Liver (tissue), 9 donors: ENCODE results near the gene KCTD12. TPM values are rescaled to one million over a fixed set of nuclear protein-coding genes. Genes with fewer than 3 reads are reported as not detected.

Source experiments
- DNase-seq: peaks from one replicate; pipeline ENCODE4 v3.0.0-alpha.2; 2017; ENCODE audit warnings: low spot score
- H3K27ac ChIP-seq, 2 donors: one replicate each; pipeline ENCODE4 v1.7.0; 2013; ENCODE audit warnings: inconsistent platforms in 2 of 2, low read length in 2 of 2, control low read depth in 1 of 2, low read depth in 1 of 2, mild to moderate bottlenecking in 1 of 2
- H3K27me3 ChIP-seq, 4 donors: one replicate each; pipeline versions ENCODE4 v1.6.1 to v1.7.0; 2013; ENCODE audit warnings: low read length in 3 of 4, inconsistent platforms in 1 of 4, mild to moderate bottlenecking in 1 of 4, moderate library complexity in 1 of 4; ENCODE audit not compliant: control insufficient read depth in 4 of 4, insufficient read depth in 4 of 4
- H3K36me3 ChIP-seq, 4 donors: one replicate each; pipeline versions ENCODE4 v1.6.1 to v1.7.0; 2013; ENCODE audit warnings: low read length in 3 of 4, mild to moderate bottlenecking in 3 of 4, low read depth in 1 of 4, moderate library complexity in 1 of 4; ENCODE audit not compliant: control insufficient read depth in 4 of 4, insufficient read depth in 3 of 4
- H3K4me1 ChIP-seq, 4 donors: one replicate each; pipeline versions ENCODE4 v1.6.1 to v1.7.0; 2013; ENCODE audit warnings: low read length in 3 of 4, mild to moderate bottlenecking in 3 of 4, moderate library complexity in 1 of 4; ENCODE audit not compliant: control insufficient read depth in 4 of 4, insufficient read depth in 4 of 4
- H3K4me3 ChIP-seq, 3 donors: one replicate each; pipeline versions ENCODE4 v1.6.1 to v1.7.0; 2013; ENCODE audit warnings: low read length in 3 of 3, control low read depth in 1 of 3, low read depth in 1 of 3, mild to moderate bottlenecking in 1 of 3
- H3K9ac ChIP-seq, 2 donors: one replicate each; pipeline ENCODE4 v1.7.0; 2013; ENCODE audit warnings: low read length in 2 of 2, mild to moderate bottlenecking in 2 of 2, moderate library complexity in 2 of 2, control low read depth in 1 of 2, low read depth in 1 of 2
- H3K9me3 ChIP-seq, 4 donors: one replicate each; pipeline versions ENCODE4 v1.6.1 to v1.7.0; 2013; ENCODE audit warnings: low read length in 3 of 4; ENCODE audit not compliant: control insufficient read depth in 4 of 4
- EGR1 ChIP-seq, 2 donors: IDR thresholded peaks; 2 replicates each; pipeline ENCODE4 v1.6.1; 2016 to 2018; ENCODE audit warnings: antibody characterized with exemption in 2 of 2, low read depth in 2 of 2
- FOXA1 ChIP-seq: IDR thresholded peaks from 2 replicates; pipeline ENCODE4 v1.6.1; 2016; ENCODE audit warnings: antibody characterized with exemption
- FOXA2 ChIP-seq: IDR thresholded peaks from 2 replicates; pipeline ENCODE4 v1.6.1; 2016; ENCODE audit warnings: antibody characterized with exemption
- GABPA ChIP-seq, 2 donors: IDR thresholded peaks in 1 of 2; conservative IDR thresholded peaks in 1 of 2; 2 replicates each; pipeline ENCODE4 v1.6.1; 2016; ENCODE audit warnings: antibody characterized with exemption in 2 of 2, mild to moderate bottlenecking in 1 of 2, moderate library complexity in 1 of 2
- HNF4A ChIP-seq, 2 donors: conservative IDR thresholded peaks; 2 replicates each; pipeline ENCODE4 v1.6.1; 2016; ENCODE audit warnings: antibody characterized with exemption in 2 of 2, mild to moderate bottlenecking in 2 of 2
- HNF4G ChIP-seq: IDR thresholded peaks from 2 replicates; pipeline ENCODE4 v1.6.1; 2016; ENCODE audit warnings: antibody characterized with exemption
- JUND ChIP-seq, 2 donors: IDR thresholded peaks; 2 replicates each; pipeline ENCODE4 v1.6.1; 2016; ENCODE audit warnings: antibody characterized with exemption in 2 of 2
- NR2F2 ChIP-seq: IDR thresholded peaks from 2 replicates; pipeline ENCODE4 v1.6.1; 2016; ENCODE audit warnings: antibody characterized with exemption
- RAD21 ChIP-seq, 2 donors: IDR thresholded peaks; 2 replicates each; pipeline ENCODE4 v1.6.1; 2016; ENCODE audit warnings: antibody characterized with exemption in 2 of 2, mild to moderate bottlenecking in 2 of 2
- RXRA ChIP-seq, 2 donors: IDR thresholded peaks; 2 replicates each; pipeline ENCODE4 v1.6.1; 2017 to 2018; ENCODE audit warnings: antibody characterized with exemption in 2 of 2, mild to moderate bottlenecking in 1 of 2
- SP1 ChIP-seq: IDR thresholded peaks from 2 replicates; pipeline ENCODE4 v1.6.1; 2018; ENCODE audit warnings: antibody characterized with exemption, mild to moderate bottlenecking
- TAF1 ChIP-seq: conservative IDR thresholded peaks from 2 replicates; pipeline ENCODE4 v1.6.1; 2016; ENCODE audit warnings: antibody characterized with exemption, mild to moderate bottlenecking
- YY1 ChIP-seq: IDR thresholded peaks from 2 replicates; pipeline ENCODE4 v1.6.1; 2016; ENCODE audit warnings: antibody characterized with exemption, mild to moderate bottlenecking
- WGBS: extraction: QIAGEN DNeasy Blood & Tissue Kit; methylation state at CpG from one replicate; pipeline ENCODE4 v1.1.7; 2013; 5-methylcytosine and 5-hydroxymethylcytosine counted together
- polyA plus RNA-seq, 2 donors: library from polyadenylated mRNA; stranded (reverse) in 1 of 2; unstranded in 1 of 2; fragments of 200-250 nt in 1 of 2; fragments of >200 nt in 1 of 2; fragmentation: Nextera tagmentation in 1 of 2; extraction: Ambion mirVana in 1 of 2; gene quantifications; one replicate each; pipeline versions ENCODE4 v1.2.1 to v1.2.3, GENCODE V29; 2013 to 2015
- total RNA-seq, 2 donors: library from RNA; depleted of rRNA; stranded (reverse); fragments of >200 nt; gene quantifications; one replicate each; pipeline ENCODE4 v1.2.3, GENCODE V29; 2014
- TF ChIP-seq, protein P1 (sequence below): IDR thresholded peaks from 2 replicates; pipeline ENCODE4 v1.6.1; 2016; ENCODE audit warnings: antibody characterized with exemption
- TF ChIP-seq, protein P2 (sequence below): IDR thresholded peaks from 2 replicates; pipeline ENCODE4 v1.6.1; 2016; ENCODE audit warnings: antibody characterized with exemption
- TF ChIP-seq, protein P3 (sequence below): fragments of 150-350 bp; IDR thresholded peaks from 2 replicates; pipeline ENCODE4 v1.5.1; 2017; ENCODE audit warnings: improper control_type of control experiment, low read depth, low read length; ENCODE audit not compliant: missing input control
- TF ChIP-seq, protein P4 (sequence below): IDR thresholded peaks from 2 replicates; pipeline ENCODE4 v1.6.1; 2016; ENCODE audit warnings: antibody characterized with exemption, mild to moderate bottlenecking
- TF ChIP-seq, protein P5 (sequence below): IDR thresholded peaks from 2 replicates; pipeline ENCODE4 v1.6.1; 2016; ENCODE audit warnings: antibody characterized with exemption
- donor health status: healthy.
- donor health status: healthy.
- donor health status: healthy.
- donor health status: healthy.
- donor health status: healthy.

Gene KCTD12
- total and polyA plus RNA-seq, 4 donors = 1.5 to 14.8 (median 6.6) TPM

DNA sequence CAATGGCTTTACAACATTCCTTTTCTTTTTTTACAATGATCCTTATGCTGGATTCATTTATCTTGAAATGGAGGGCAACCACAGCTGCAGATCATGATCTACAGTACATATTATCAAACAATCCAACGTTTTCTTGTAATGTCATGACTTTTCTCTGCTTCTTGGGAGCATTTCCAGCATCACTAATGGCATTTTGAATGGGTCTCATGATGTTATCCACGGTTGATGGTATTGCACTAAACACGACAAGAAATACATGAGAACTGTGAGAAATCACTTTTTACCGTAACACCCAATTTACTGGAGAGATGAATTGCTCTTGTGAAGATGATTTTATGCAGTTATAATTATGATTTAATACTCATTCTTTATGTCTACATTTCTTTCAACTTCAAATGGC, 45.9 kb upstream of the KCTD12 start:
- WGBS = 59% methylated on average over 4 of the region's 4 CpGs
- TF ChIP-seq HNF4A (conservative IDR thresholded peaks at IDR 0.05) (no peak), GABPA (IDR thresholded peaks at IDR 0.05 in 1 of 2, conservative IDR thresholded peaks at IDR 0.05 in 1 of 2) (no peak), HNF4G (no peak), FOXA1 (no peak), RXRA (IDR thresholded peaks at IDR 0.05) (no peak), RAD21 (IDR thresholded peaks at IDR 0.05) (no peak), YY1 (no peak)
- TF ChIP-seq, protein P1, sequence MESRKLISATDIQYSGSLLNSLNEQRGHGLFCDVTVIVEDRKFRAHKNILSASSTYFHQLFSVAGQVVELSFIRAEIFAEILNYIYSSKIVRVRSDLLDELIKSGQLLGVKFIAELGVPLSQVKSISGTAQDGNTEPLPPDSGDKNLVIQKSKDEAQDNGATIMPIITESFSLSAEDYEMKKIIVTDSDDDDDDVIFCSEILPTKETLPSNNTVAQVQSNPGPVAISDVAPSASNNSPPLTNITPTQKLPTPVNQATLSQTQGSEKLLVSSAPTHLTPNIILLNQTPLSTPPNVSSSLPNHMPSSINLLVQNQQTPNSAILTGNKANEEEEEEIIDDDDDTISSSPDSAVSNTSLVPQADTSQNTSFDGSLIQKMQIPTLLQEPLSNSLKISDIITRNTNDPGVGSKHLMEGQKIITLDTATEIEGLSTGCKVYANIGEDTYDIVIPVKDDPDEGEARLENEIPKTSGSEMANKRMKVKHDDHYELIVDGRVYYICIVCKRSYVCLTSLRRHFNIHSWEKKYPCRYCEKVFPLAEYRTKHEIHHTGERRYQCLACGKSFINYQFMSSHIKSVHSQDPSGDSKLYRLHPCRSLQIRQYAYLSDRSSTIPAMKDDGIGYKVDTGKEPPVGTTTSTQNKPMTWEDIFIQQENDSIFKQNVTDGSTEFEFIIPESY = no peak
- TF ChIP-seq, protein P2, sequence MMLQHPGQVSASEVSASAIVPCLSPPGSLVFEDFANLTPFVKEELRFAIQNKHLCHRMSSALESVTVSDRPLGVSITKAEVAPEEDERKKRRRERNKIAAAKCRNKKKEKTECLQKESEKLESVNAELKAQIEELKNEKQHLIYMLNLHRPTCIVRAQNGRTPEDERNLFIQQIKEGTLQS = no peak
- no peak for DNase-seq

DNA sequence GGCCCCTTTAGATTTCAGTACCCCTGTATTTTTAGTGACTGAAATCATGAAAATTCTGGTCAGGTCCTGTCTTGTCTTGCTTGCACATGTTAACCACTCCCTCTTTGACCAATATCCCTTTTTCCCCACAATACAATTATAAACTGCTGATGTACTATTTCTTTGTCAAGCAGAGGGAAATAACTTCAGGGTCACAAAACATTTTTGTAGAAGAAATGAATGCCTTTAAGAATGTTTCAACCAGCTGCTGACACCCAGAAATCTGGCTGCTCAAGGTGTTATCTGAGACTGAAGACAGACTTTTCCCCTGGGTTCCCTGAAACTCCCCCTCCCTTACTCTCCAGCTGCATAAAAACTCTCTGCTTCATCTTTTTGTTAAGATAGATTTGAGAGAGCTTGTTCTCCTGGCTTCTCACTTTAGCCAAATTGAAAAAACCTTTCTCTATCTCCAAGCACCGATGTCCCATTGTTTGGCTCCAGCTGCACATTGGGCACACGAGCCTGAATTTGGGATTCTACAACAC, 43.7 kb upstream of the KCTD12 start:
- WGBS = 68% methylated on average over 2 of the region's 2 CpGs
- no peak overlapping the region for H3K27ac ChIP-seq
- DNase-seq = no peak
- H3K9me3 ChIP-seq = no peaks in the 10 kb centered on the region
- no peaks in the 10 kb centered on the region for H3K4me1 ChIP-seq
- no peaks in the 10 kb centered on the region for H3K36me3 ChIP-seq
- no peak overlapping the region for H3K9ac ChIP-seq
- H3K27me3 ChIP-seq = no peaks in the 10 kb centered on the region
- no peak for TF ChIP-seq YY1
- TF ChIP-seq, protein P3, sequence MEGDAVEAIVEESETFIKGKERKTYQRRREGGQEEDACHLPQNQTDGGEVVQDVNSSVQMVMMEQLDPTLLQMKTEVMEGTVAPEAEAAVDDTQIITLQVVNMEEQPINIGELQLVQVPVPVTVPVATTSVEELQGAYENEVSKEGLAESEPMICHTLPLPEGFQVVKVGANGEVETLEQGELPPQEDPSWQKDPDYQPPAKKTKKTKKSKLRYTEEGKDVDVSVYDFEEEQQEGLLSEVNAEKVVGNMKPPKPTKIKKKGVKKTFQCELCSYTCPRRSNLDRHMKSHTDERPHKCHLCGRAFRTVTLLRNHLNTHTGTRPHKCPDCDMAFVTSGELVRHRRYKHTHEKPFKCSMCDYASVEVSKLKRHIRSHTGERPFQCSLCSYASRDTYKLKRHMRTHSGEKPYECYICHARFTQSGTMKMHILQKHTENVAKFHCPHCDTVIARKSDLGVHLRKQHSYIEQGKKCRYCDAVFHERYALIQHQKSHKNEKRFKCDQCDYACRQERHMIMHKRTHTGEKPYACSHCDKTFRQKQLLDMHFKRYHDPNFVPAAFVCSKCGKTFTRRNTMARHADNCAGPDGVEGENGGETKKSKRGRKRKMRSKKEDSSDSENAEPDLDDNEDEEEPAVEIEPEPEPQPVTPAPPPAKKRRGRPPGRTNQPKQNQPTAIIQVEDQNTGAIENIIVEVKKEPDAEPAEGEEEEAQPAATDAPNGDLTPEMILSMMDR = no peak
- no peak for TF ChIP-seq RAD21 (IDR thresholded peaks at IDR 0.05)
- TF ChIP-seq JUND (IDR thresholded peaks at IDR 0.05) = no peak
- no peak for TF ChIP-seq HNF4G
- no peak for TF ChIP-seq RXRA (IDR thresholded peaks at IDR 0.05)
- no peak for TF ChIP-seq FOXA1
- no peak for TF ChIP-seq FOXA2
- no peak for TF ChIP-seq TAF1
- TF ChIP-seq, protein P4, sequence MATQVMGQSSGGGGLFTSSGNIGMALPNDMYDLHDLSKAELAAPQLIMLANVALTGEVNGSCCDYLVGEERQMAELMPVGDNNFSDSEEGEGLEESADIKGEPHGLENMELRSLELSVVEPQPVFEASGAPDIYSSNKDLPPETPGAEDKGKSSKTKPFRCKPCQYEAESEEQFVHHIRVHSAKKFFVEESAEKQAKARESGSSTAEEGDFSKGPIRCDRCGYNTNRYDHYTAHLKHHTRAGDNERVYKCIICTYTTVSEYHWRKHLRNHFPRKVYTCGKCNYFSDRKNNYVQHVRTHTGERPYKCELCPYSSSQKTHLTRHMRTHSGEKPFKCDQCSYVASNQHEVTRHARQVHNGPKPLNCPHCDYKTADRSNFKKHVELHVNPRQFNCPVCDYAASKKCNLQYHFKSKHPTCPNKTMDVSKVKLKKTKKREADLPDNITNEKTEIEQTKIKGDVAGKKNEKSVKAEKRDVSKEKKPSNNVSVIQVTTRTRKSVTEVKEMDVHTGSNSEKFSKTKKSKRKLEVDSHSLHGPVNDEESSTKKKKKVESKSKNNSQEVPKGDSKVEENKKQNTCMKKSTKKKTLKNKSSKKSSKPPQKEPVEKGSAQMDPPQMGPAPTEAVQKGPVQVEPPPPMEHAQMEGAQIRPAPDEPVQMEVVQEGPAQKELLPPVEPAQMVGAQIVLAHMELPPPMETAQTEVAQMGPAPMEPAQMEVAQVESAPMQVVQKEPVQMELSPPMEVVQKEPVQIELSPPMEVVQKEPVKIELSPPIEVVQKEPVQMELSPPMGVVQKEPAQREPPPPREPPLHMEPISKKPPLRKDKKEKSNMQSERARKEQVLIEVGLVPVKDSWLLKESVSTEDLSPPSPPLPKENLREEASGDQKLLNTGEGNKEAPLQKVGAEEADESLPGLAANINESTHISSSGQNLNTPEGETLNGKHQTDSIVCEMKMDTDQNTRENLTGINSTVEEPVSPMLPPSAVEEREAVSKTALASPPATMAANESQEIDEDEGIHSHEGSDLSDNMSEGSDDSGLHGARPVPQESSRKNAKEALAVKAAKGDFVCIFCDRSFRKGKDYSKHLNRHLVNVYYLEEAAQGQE = no peak
- TF ChIP-seq, protein P1 = no peak
- TF ChIP-seq EGR1 (IDR thresholded peaks at IDR 0.05; ENCODE audit: low read depth in 2 of 2) = no peak
- TF ChIP-seq, protein P2 = no peak
- no peak for TF ChIP-seq GABPA (IDR thresholded peaks at IDR 0.05 in 1 of 2, conservative IDR thresholded peaks at IDR 0.05 in 1 of 2)
- no peak for TF ChIP-seq HNF4A (conservative IDR thresholded peaks at IDR 0.05)
- TF ChIP-seq, protein P5, sequence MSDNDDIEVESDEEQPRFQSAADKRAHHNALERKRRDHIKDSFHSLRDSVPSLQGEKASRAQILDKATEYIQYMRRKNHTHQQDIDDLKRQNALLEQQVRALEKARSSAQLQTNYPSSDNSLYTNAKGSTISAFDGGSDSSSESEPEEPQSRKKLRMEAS = no peak
- TF ChIP-seq NR2F2 = no peak
- TF ChIP-seq SP1 = no peak
- no peak overlapping the region for H3K4me3 ChIP-seq

More for the DNA sequence above, 45.9 kb upstream of the KCTD12 start:
- Histone ChIP-seq H3K4me1 (no peaks in the 10 kb centered on the region), H3K27ac (no peak overlapping the region), H3K9ac (no peak overlapping the region), H3K4me3 (no peak overlapping the region), H3K9me3 (no peaks in the 10 kb centered on the region), H3K27me3 (no peaks in the 10 kb centered on the region), H3K36me3 (no peaks in the 10 kb centered on the region)
